Measurements from ENCODE around the gene RNF207.

GRCh38 chr1:6253380-6253779, 47.5 kb downstream of the RNF207 start:
- TF ChIP-seq POLR2A (IDR thresholded peaks at IDR 0.05), result no peak
- no peak for TF ChIP-seq CTCF (IDR thresholded peaks at IDR 0.05)
- TF ChIP-seq POLR2AphosphoS5 (IDR thresholded peaks at IDR 0.05; ENCODE audit: insufficient read depth in 1 of 2, low read depth in 1 of 2), result no peak
